Measurements from ENCODE around the gene PCIF1.

The PCIF1 gene

GRCh38 chr20:45908084-45908483, 26.4 kb upstream of the PCIF1 start:
- peaks cover 3% of the 10 kb centered on the region for H3K4me1 ChIP-seq (ENCODE audit: control insufficient read depth, low read depth, low read length)
- no peaks in the 10 kb centered on the region for H3K9me3 ChIP-seq (ENCODE audit: control insufficient read depth, low read depth, low read length)
- no peak overlapping the region for H3K4me3 ChIP-seq (ENCODE audit: low read length)
- H3K27me3 ChIP-seq (ENCODE audit: control insufficient read depth, insufficient read depth, low read length) = no peaks in the 10 kb centered on the region
- peaks cover 46% of the 10 kb centered on the region for H3K36me3 ChIP-seq (ENCODE audit: control insufficient read depth, low read depth, low read length)
- H3K27ac ChIP-seq (ENCODE audit: low read length) = no peak overlapping the region
- no peak overlapping the region for H3K9ac ChIP-seq (ENCODE audit: low read length)

GRCh38 chr20:45909336-45909808, 25.1 kb upstream of the PCIF1 start:
- Histone ChIP-seq H3K9ac (ENCODE audit: low read length) (no peak overlapping the region), H3K36me3 (ENCODE audit: control insufficient read depth, low read depth, low read length) (peaks cover 35% of the 10 kb centered on the region), H3K27ac (ENCODE audit: low read length) (no peak overlapping the region), H3K4me1 (ENCODE audit: control insufficient read depth, low read depth, low read length) (peaks cover 3% of the 10 kb centered on the region), H3K9me3 (ENCODE audit: control insufficient read depth, low read depth, low read length) (no peaks in the 10 kb centered on the region), H3K4me3 (ENCODE audit: low read length) (no peak overlapping the region), H3K27me3 (ENCODE audit: control insufficient read depth, insufficient read depth, low read length) (no peaks in the 10 kb centered on the region)

GRCh38 chr20:45909817-45910669, 24.4 kb upstream of the PCIF1 start:
- Histone ChIP-seq H3K27me3 (ENCODE audit: control insufficient read depth, insufficient read depth, low read length) (no peaks in the 10 kb centered on the region), H3K36me3 (ENCODE audit: control insufficient read depth, low read depth, low read length) (peaks cover 28% of the 10 kb centered on the region), H3K4me3 (ENCODE audit: low read length) (peak overlapping the region; percentile 18), H3K4me1 (ENCODE audit: control insufficient read depth, low read depth, low read length) (peaks cover 3% of the 10 kb centered on the region), H3K27ac (ENCODE audit: low read length) (no peak overlapping the region), H3K9me3 (ENCODE audit: control insufficient read depth, low read depth, low read length) (no peaks in the 10 kb centered on the region), H3K9ac (ENCODE audit: low read length) (no peak overlapping the region)

GRCh38 chr20:45910670-45911485, 23.6 kb upstream of the PCIF1 start:
- Histone ChIP-seq H3K27ac (ENCODE audit: low read length) (peak overlapping the region; percentile 22), H3K27me3 (ENCODE audit: control insufficient read depth, insufficient read depth, low read length) (no peaks in the 10 kb centered on the region), H3K9ac (ENCODE audit: low read length) (peak overlapping the region; percentile 64), H3K9me3 (ENCODE audit: control insufficient read depth, low read depth, low read length) (no peaks in the 10 kb centered on the region), H3K4me3 (ENCODE audit: low read length) (peak overlapping the region; percentile 66), H3K36me3 (ENCODE audit: control insufficient read depth, low read depth, low read length) (peaks cover 21% of the 10 kb centered on the region), H3K4me1 (ENCODE audit: control insufficient read depth, low read depth, low read length) (peaks cover 3% of the 10 kb centered on the region)

GRCh38 chr20:45911486-45912343, 22.8 kb upstream of the PCIF1 start, which contains the start of gene PLTP:
Gene PLTP (minus strand): TSS chr20:45912155. CDS start chr20:45911452, 703 bp downstream.
- no peaks in the 10 kb centered on the region for H3K27me3 ChIP-seq (ENCODE audit: control insufficient read depth, insufficient read depth, low read length)
- H3K4me1 ChIP-seq (ENCODE audit: control insufficient read depth, low read depth, low read length) = peaks cover 3% of the 10 kb centered on the region
- peak within 1 kb of the TSS; percentile 64 for H3K9ac ChIP-seq (ENCODE audit: low read length)
- peak within 1 kb of the TSS; percentile 66 for H3K4me3 ChIP-seq (ENCODE audit: low read length)
- H3K27ac ChIP-seq (ENCODE audit: low read length) = peak within 1 kb of the TSS; percentile 22
- no peaks in the 10 kb centered on the region for H3K9me3 ChIP-seq (ENCODE audit: control insufficient read depth, low read depth, low read length)
- peaks cover 15% of the 10 kb centered on the region for H3K36me3 ChIP-seq (ENCODE audit: control insufficient read depth, low read depth, low read length)

GRCh38 chr20:45912344-45912682, 22.2 kb upstream of the PCIF1 start:
- no peak overlapping the region for H3K27ac ChIP-seq (ENCODE audit: low read length)
- peak overlapping the region; percentile 64 for H3K9ac ChIP-seq (ENCODE audit: low read length)
- peaks cover 14% of the 10 kb centered on the region for H3K36me3 ChIP-seq (ENCODE audit: control insufficient read depth, low read depth, low read length)
- no peaks in the 10 kb centered on the region for H3K9me3 ChIP-seq (ENCODE audit: control insufficient read depth, low read depth, low read length)
- peak overlapping the region; percentile 66 for H3K4me3 ChIP-seq (ENCODE audit: low read length)
- H3K27me3 ChIP-seq (ENCODE audit: control insufficient read depth, insufficient read depth, low read length) = no peaks in the 10 kb centered on the region
- peaks cover 3% of the 10 kb centered on the region for H3K4me1 ChIP-seq (ENCODE audit: control insufficient read depth, low read depth, low read length)

- no peak overlapping the region for H3K27ac ChIP-seq (ENCODE audit: low read length)
- H3K36me3 ChIP-seq (ENCODE audit: control insufficient read depth, low read depth, low read length) = peaks cover 6% of the 10 kb centered on the region
- H3K27me3 ChIP-seq (ENCODE audit: control insufficient read depth, insufficient read depth, low read length) = no peaks in the 10 kb centered on the region
- H3K9ac ChIP-seq (ENCODE audit: low read length) = no peak overlapping the region
- H3K9me3 ChIP-seq (ENCODE audit: control insufficient read depth, low read depth, low read length) = no peaks in the 10 kb centered on the region
- H3K4me3 ChIP-seq (ENCODE audit: low read length) = no peak overlapping the region
- peaks cover 3% of the 10 kb centered on the region for H3K4me1 ChIP-seq (ENCODE audit: control insufficient read depth, low read depth, low read length)
Measured at GRCh38 chr20:45913116-45913515, 21.4 kb upstream of the PCIF1 start.

GRCh38 chr20:45917790-45918141, 16.7 kb upstream of the PCIF1 start:
- H3K27ac ChIP-seq (ENCODE audit: low read length) = no peak overlapping the region
- no peak overlapping the region for H3K4me3 ChIP-seq (ENCODE audit: low read length)
- H3K4me1 ChIP-seq (ENCODE audit: control insufficient read depth, low read depth, low read length) = no peaks in the 10 kb centered on the region

GRCh38 chr20:45918182-45918737, 16.2 kb upstream of the PCIF1 start:
- no peak overlapping the region for H3K27ac ChIP-seq (ENCODE audit: low read length)
- H3K36me3 ChIP-seq (ENCODE audit: control insufficient read depth, low read depth, low read length) = no peaks in the 10 kb centered on the region
- no peak overlapping the region for H3K4me3 ChIP-seq (ENCODE audit: low read length)
- H3K9me3 ChIP-seq (ENCODE audit: control insufficient read depth, low read depth, low read length) = no peaks in the 10 kb centered on the region
- no peaks in the 10 kb centered on the region for H3K4me1 ChIP-seq (ENCODE audit: control insufficient read depth, low read depth, low read length)
- no peaks in the 10 kb centered on the region for H3K27me3 ChIP-seq (ENCODE audit: control insufficient read depth, insufficient read depth, low read length)
- H3K9ac ChIP-seq (ENCODE audit: low read length) = no peak overlapping the region

More at GRCh38 chr20:45917790-45918141, 16.7 kb upstream of the PCIF1 start:
- Histone ChIP-seq H3K9ac (ENCODE audit: low read length) (no peak overlapping the region), H3K9me3 (ENCODE audit: control insufficient read depth, low read depth, low read length) (no peaks in the 10 kb centered on the region), H3K27me3 (ENCODE audit: control insufficient read depth, insufficient read depth, low read length) (no peaks in the 10 kb centered on the region), H3K36me3 (ENCODE audit: control insufficient read depth, low read depth, low read length) (no peaks in the 10 kb centered on the region)

- Histone ChIP-seq H3K27ac (ENCODE audit: low read length) (no peak overlapping the region), H3K9me3 (ENCODE audit: control insufficient read depth, low read depth, low read length) (no peaks in the 10 kb centered on the region), H3K4me1 (ENCODE audit: control insufficient read depth, low read depth, low read length) (no peaks in the 10 kb centered on the region), H3K27me3 (ENCODE audit: control insufficient read depth, insufficient read depth, low read length) (no peaks in the 10 kb centered on the region), H3K36me3 (ENCODE audit: control insufficient read depth, low read depth, low read length) (no peaks in the 10 kb centered on the region), H3K4me3 (ENCODE audit: low read length) (no peak overlapping the region), H3K9ac (ENCODE audit: low read length) (no peak overlapping the region)
Measured at GRCh38 chr20:45918779-45919537, 15.5 kb upstream of the PCIF1 start.
